IMR-90 (cell line): Measurements from ENCODE around the gene AGAP9. TPM values are rescaled to one million over a fixed set of nuclear protein-coding genes. Genes with fewer than 3 reads are reported as not detected.
A peak's percentile ranks its signal among the peaks of the same experiment; 100 is the strongest.
"Not testable (repeated sequence)": the region's sequence is repeated elsewhere in the genome, so short reads cannot be mapped to it uniquely, and the experiment has no call there.

ENCODE experiments used
- ATAC-seq: fragments of 200-7000 bp; cut with Tn5 transposase; 2 replicates; pipeline ENCODE4 v1.9.1; 2020; ENCODE audit warnings: low read depth, mild to moderate bottlenecking, moderate library complexity
- BruUV-seq: library from RNA; stranded (reverse); fragments of 400-500 nt; replicated peaks from 2 replicates; lab custom pipeline; 2021; lab: Mats Ljungman, UMichigan
- CTCF ChIA-PET: fragments of 300-600 bp; formaldehyde crosslinking; extraction: SDS; loops from one replicate; lab custom pipeline; 2021; ENCODE audit warnings: antibody characterized with exemption; lab: Yijun Ruan, JAX
- POLR2A ChIA-PET: fragments of 300-600 bp; sonication (Branson Sonifier 250); formaldehyde crosslinking; loops from one replicate; lab custom pipeline; 2022; ENCODE audit warnings: antibody characterized with exemption; ENCODE audit not compliant: unreplicated experiment; lab: Charles Lee
- DNase-seq: peaks from one replicate; pipeline ENCODE4 v3.0.0; 2013
- H2AFZ ChIP-seq: replicated peaks from 2 replicates; pipeline ENCODE3; 2013; ENCODE audit warnings: low read length, mild to moderate bottlenecking; ENCODE audit not compliant: poor library complexity
- H2AK5ac ChIP-seq: 2 replicates; pipeline ENCODE4 v1.6.1; 2013; ENCODE audit warnings: low read depth, low read length, inconsistent platforms
- H2AK9ac ChIP-seq: replicated peaks from 2 replicates; pipeline ENCODE3; 2013; ENCODE audit warnings: mild to moderate bottlenecking, low read depth, low read length, moderate library complexity; ENCODE audit not compliant: poor library complexity
- H2BK120ac ChIP-seq: 2 replicates; pipeline ENCODE4 v1.6.1; 2013; ENCODE audit warnings: low read depth, low read length, inconsistent platforms
- H2BK15ac ChIP-seq: 3 replicates; pipeline ENCODE4 v1.6.1; 2013; ENCODE audit warnings: low read depth, low read length, inconsistent platforms
- H2BK20ac ChIP-seq: 2 replicates; pipeline ENCODE4 v1.6.1; 2013; ENCODE audit warnings: low read depth, mild to moderate bottlenecking, inconsistent platforms, low read length, moderate library complexity
- H2BK5ac ChIP-seq: 2 replicates; pipeline ENCODE4 v1.6.1; 2013; ENCODE audit warnings: mild to moderate bottlenecking, low read depth, low read length, inconsistent platforms; ENCODE audit not compliant: poor library complexity, severe bottlenecking
- H3K14ac ChIP-seq: replicated peaks from 2 replicates; pipeline ENCODE4 v1.6.1; 2013; ENCODE audit warnings: low read depth, low read length, inconsistent platforms
- H3K18ac ChIP-seq: 2 replicates; pipeline ENCODE4 v1.6.1; 2013; ENCODE audit warnings: low read depth, low read length, control low read depth
- H3K23ac ChIP-seq: 2 replicates; pipeline ENCODE4 v1.6.1; 2013; ENCODE audit warnings: low read depth, low read length, inconsistent platforms
- H3K27ac ChIP-seq: 2 replicates; pipeline ENCODE4 v1.5.1; 2013; ENCODE audit warnings: mild to moderate bottlenecking, control low read depth, low read length; ENCODE audit not compliant: insufficient read depth
- H3K27me3 ChIP-seq: 2 replicates; pipeline ENCODE4 v1.6.1; 2013; ENCODE audit warnings: low read length; ENCODE audit not compliant: control insufficient read depth, insufficient read depth
- H3K36me3 ChIP-seq: 2 replicates; pipeline ENCODE4 v1.6.1; 2013; ENCODE audit warnings: low read length, mixed read lengths; ENCODE audit not compliant: control insufficient read depth, insufficient read depth
- H3K4ac ChIP-seq: 2 replicates; pipeline ENCODE4 v1.6.1; 2013; ENCODE audit warnings: low read depth, low read length, inconsistent platforms
- H3K4me1 ChIP-seq: 2 replicates; pipeline ENCODE4 v1.6.1; 2013; ENCODE audit warnings: low read length, mixed read lengths; ENCODE audit not compliant: control insufficient read depth, insufficient read depth
- H3K4me2 ChIP-seq: 2 replicates; pipeline ENCODE4 v1.6.1; 2013; ENCODE audit warnings: low read depth, mild to moderate bottlenecking, control low read depth, low read length, moderate library complexity
- H3K4me3 ChIP-seq: 2 replicates; pipeline ENCODE4 v1.5.1; 2013; ENCODE audit warnings: low read depth, mild to moderate bottlenecking, control low read depth, low read length, moderate library complexity; ENCODE audit not compliant: insufficient read depth
- H3K56ac ChIP-seq: 2 replicates; pipeline ENCODE4 v1.6.1; 2013; ENCODE audit warnings: low read length, inconsistent platforms; ENCODE audit not compliant: insufficient read depth; ENCODE audit errors: extremely low read depth
- H3K79me1 ChIP-seq, 2 experiments: 2 replicates each; pipeline ENCODE4 v1.6.1; 2013; ENCODE audit warnings: low read length in 2 of 2, inconsistent platforms in 1 of 2, low read depth in 1 of 2
- H3K9ac ChIP-seq: 2 replicates; pipeline ENCODE4 v1.6.1; 2013; ENCODE audit warnings: low read depth, low read length, control low read depth
- H3K9me1 ChIP-seq: 2 replicates; pipeline ENCODE4 v1.6.1; 2013; ENCODE audit warnings: low read length, inconsistent platforms; ENCODE audit not compliant: insufficient read depth
- H3K9me3 ChIP-seq: 2 replicates; pipeline ENCODE4 v1.6.1; 2013; ENCODE audit warnings: low read length; ENCODE audit not compliant: control insufficient read depth, insufficient read depth
- H4K20me1 ChIP-seq: 2 replicates; pipeline ENCODE4 v1.6.1; 2013; ENCODE audit warnings: low read length, inconsistent platforms; ENCODE audit not compliant: insufficient read depth
- H4K5ac ChIP-seq: 2 replicates; pipeline ENCODE4 v1.6.1; 2013; ENCODE audit warnings: mild to moderate bottlenecking, low read depth, low read length, control low read depth
- H4K8ac ChIP-seq, 2 experiments: 2 replicates each; pipeline ENCODE4 v1.6.1; 2013; ENCODE audit warnings: low read depth in 2 of 2, low read length in 2 of 2, control low read depth in 1 of 2, inconsistent platforms in 1 of 2
- H4K91ac ChIP-seq: 2 replicates; pipeline ENCODE4 v1.6.1; 2013; ENCODE audit warnings: low read depth, low read length, inconsistent platforms; ENCODE audit not compliant: insufficient read depth
- WGBS, 2 experiments: methylation state at CpG; one replicate each; pipeline versions ENCODE4 v1.1.5 to v1.1.7; 2013; ENCODE audit warnings: missing lambda C conversion rate in 2 of 2; ENCODE audit not compliant: insufficient read length in 1 of 2; ENCODE audit errors: extremely low coverage in 2 of 2; 5-methylcytosine and 5-hydroxymethylcytosine counted together
- dilution Hi-C: fragments of 300-500 bp; cut with HindIII; formaldehyde crosslinking; loops from one replicate; pipeline ENCODE4 v1.14.3; 2018; ENCODE audit warnings: low sequenced_read_pairs; ENCODE audit not compliant: unreplicated experiment
- in situ Hi-C: fragments of 300-500 bp; cut with MboI; formaldehyde crosslinking; loops from 3 replicates; pipeline ENCODE4 v1.14.3; 2019; ENCODE audit warnings: low sequenced_read_pairs, inconsistent platforms, mixed read lengths
- intact Hi-C: fragments of 100-400 bp; cut with micrococcal nuclease; formaldehyde crosslinking; loops from 2 replicates; pipeline ENCODE4 v1.10.0; 2022
- polyA plus RNA-seq, 3 experiments: library from polyadenylated mRNA; depleted of rRNA; stranded (reverse); fragments of >200 nt; gene quantifications; 2 replicates each; pipeline ENCODE4 v1.2.3, GENCODE V29; 2012; ENCODE audit warnings: low replicate concordance in 1 of 3
- total RNA-seq: library from RNA; depleted of rRNA; stranded (reverse); fragments of >200 nt; gene quantifications from 2 replicates; pipeline ENCODE4 v1.2.3, GENCODE V29; 2012

Gene AGAP9
- total and polyA plus RNA-seq, 2 of the 4 experiments (the other 2 are of a cell fraction): 3.2 to 11.2 TPM

- H3K9ac ChIP-seq, BruUV-seq: not testable (repeated sequence)
Observed at GRCh38 chr10:47557616-47558015, 34.2 kb upstream of the AGAP9 start.

DNA sequence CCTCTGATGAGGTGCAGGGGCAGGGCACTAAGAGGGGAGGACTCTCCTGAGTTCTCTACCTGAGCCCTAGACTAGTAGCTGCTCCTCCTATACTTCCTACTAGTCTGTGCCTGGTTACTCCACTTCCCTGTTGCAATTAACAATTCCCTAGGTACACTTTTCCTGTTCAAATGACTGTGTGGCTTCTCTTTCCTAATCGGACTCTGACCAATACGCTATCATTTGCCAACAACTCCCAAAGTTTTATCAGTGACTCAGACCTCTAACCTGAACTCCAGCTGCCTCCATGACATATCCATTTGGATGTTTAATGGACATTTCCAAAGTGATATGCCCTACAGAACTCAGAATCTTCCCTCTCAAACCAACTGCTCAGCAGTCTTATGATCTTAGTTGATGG is 31.9 kb upstream of the AGAP9 start:
- H3K27me3 ChIP-seq, H4K91ac ChIP-seq, H3K36me3 ChIP-seq, CTCF ChIA-PET, H2BK5ac ChIP-seq, H3K18ac ChIP-seq, H4K20me1 ChIP-seq, DNase-seq, H3K23ac ChIP-seq, H3K27ac ChIP-seq, H3K56ac ChIP-seq, BruUV-seq, H3K79me1 ChIP-seq, H3K4ac ChIP-seq, intact Hi-C loops, H2AK9ac ChIP-seq, H2BK20ac ChIP-seq, H2BK15ac ChIP-seq, dilution Hi-C loops, in situ Hi-C loops, H2AK5ac ChIP-seq, H3K14ac ChIP-seq, H3K9me3 ChIP-seq, H4K5ac ChIP-seq, H2AFZ ChIP-seq, H3K4me2 ChIP-seq, ATAC-seq, H3K4me3 ChIP-seq, H3K9me1 ChIP-seq, H2BK120ac ChIP-seq, POLR2A ChIA-PET, H3K4me1 ChIP-seq, H4K8ac ChIP-seq, H3K9ac ChIP-seq: not testable (repeated sequence)
- no CpG with 5 or more reads among the region's 2 CpGs for WGBS, 2 experiments

More at GRCh38 chr10:47557616-47558015, 34.2 kb upstream of the AGAP9 start:
- H3K27me3 ChIP-seq, in situ Hi-C loops, H3K9me1 ChIP-seq, H3K4me2 ChIP-seq, H2BK20ac ChIP-seq, H3K79me1 ChIP-seq, H2AFZ ChIP-seq, CTCF ChIA-PET, H2BK120ac ChIP-seq, H3K4me3 ChIP-seq, H4K91ac ChIP-seq, DNase-seq, H3K4me1 ChIP-seq, H4K20me1 ChIP-seq, dilution Hi-C loops, H3K18ac ChIP-seq, H3K36me3 ChIP-seq, POLR2A ChIA-PET, H3K56ac ChIP-seq, H2AK5ac ChIP-seq, H2BK15ac ChIP-seq, H4K8ac ChIP-seq, H3K14ac ChIP-seq, intact Hi-C loops, H3K4ac ChIP-seq, H4K5ac ChIP-seq, H3K9me3 ChIP-seq, H3K23ac ChIP-seq, H2AK9ac ChIP-seq, H3K27ac ChIP-seq: not testable (repeated sequence)
- peak; percentile 5 for ATAC-seq
- H2BK5ac ChIP-seq: peak overlapping the region; percentile 54
